A549 (cell line): ENCODE data around the gene NFKB2.

Experiments used
- CEBPB ChIP-seq, 2 experiments: fragments of >200 bp in 1 of 2; sonication (Bioruptor Twin) in 1 of 2; formaldehyde crosslinking in 1 of 2; IDR thresholded peaks; 2 replicates each; pipeline ENCODE4 v1.6.1; 2012 to 2016
- CTCF ChIP-seq: fragments of >200 bp; sonication (Bioruptor Twin); formaldehyde crosslinking; IDR thresholded peaks from 3 replicates; pipeline ENCODE4 v1.5.1; 2016
- ESRRA ChIP-seq: fragments of 150-350 bp; IDR thresholded peaks from 2 replicates; pipeline ENCODE4 v1.6.1; 2014; ENCODE audit warnings: mild to moderate bottlenecking, low read length, borderline replicate concordance
- GATA3 ChIP-seq: IDR thresholded peaks from 2 replicates; pipeline ENCODE4 v1.6.1; 2012; ENCODE audit warnings: borderline replicate concordance
- JUN ChIP-seq, 2 experiments: fragments of >200 bp; sonication (Bioruptor Twin); formaldehyde crosslinking; IDR thresholded peaks; 2 replicates in 1 of 2; 3 replicates in 1 of 2; pipeline ENCODE4 v1.6.1; 2016 to 2017
- KDM5A ChIP-seq: fragments of 200-600 bp; sonication (generic); IDR thresholded peaks from 2 replicates; pipeline ENCODE4 v1.6.1; 2016; ENCODE audit warnings: antibody characterized with exemption, mild to moderate bottlenecking
- POLR2A ChIP-seq: IDR thresholded peaks from 2 replicates; pipeline ENCODE4 v1.6.1; 2012; ENCODE audit warnings: mild to moderate bottlenecking, low read length
- POLR2AphosphoS2 ChIP-seq: conservative IDR thresholded peaks from 2 replicates; pipeline ENCODE4 v1.6.1; 2012; ENCODE audit warnings: low read length, improper control_type of control experiment, inconsistent platforms
- RARB ChIP-seq: fragments of 250-450 bp; sonication (Bioruptor Pico); IDR thresholded peaks from 2 replicates; pipeline ENCODE4 v1.8.0; 2021; ENCODE audit warnings: mild to moderate bottlenecking, moderate library complexity
- REST ChIP-seq: fragments of 200-600 bp; sonication (generic); IDR thresholded peaks from 2 replicates; pipeline ENCODE4 v1.6.1; 2016; ENCODE audit warnings: antibody characterized with exemption, mild to moderate bottlenecking, moderate library complexity
- RNF2 ChIP-seq: fragments of 200-600 bp; sonication (generic); IDR thresholded peaks from 2 replicates; pipeline ENCODE4 v1.6.1; 2016; ENCODE audit warnings: low read depth, mild to moderate bottlenecking, antibody characterized with exemption, moderate library complexity, borderline replicate concordance
- USF2 ChIP-seq: fragments of 450-650 bp; IDR thresholded peaks from 2 replicates; pipeline ENCODE4 v1.6.1; 2014; ENCODE audit warnings: antibody characterized with exemption
- ZC3H11A ChIP-seq: fragments of 450-650 bp; IDR thresholded peaks from 2 replicates; pipeline ENCODE4 v1.6.1; 2014; ENCODE audit warnings: antibody characterized with exemption, mild to moderate bottlenecking

GRCh38 chr10:102400598-102401341, 5.3 kb downstream of the NFKB2 start:
- TF ChIP-seq GATA3, result no peak
- no peak for TF ChIP-seq CTCF
- TF ChIP-seq REST, result no peak
- TF ChIP-seq CEBPB (IDR thresholded peaks at IDR 0.05), result no peak
- no peak for TF ChIP-seq ZC3H11A
- TF ChIP-seq ESRRA, result no peak
- no peak for TF ChIP-seq POLR2A
- TF ChIP-seq KDM5A, result no peak
- no peak for TF ChIP-seq RARB (CRISPR knock-in tag)
- no peak for TF ChIP-seq JUN (IDR thresholded peaks at IDR 0.05)
- TF ChIP-seq RNF2, result no peak
- TF ChIP-seq POLR2AphosphoS2, result no peak
- no peak for TF ChIP-seq USF2
